Muscle of back (tissue), 11 donors: ENCODE results near the gene HEMGN. TPM values are rescaled to one million over a fixed set of nuclear protein-coding genes. Genes with fewer than 3 reads are reported as not detected.

ENCODE experiments used
- DNase-seq, 3 donors: peaks; one replicate each; pipeline versions ENCODE4 v3.0.0 to v3.0.0-alpha.2; 2013
- polyA plus RNA-seq, 10 donors: library from polyadenylated mRNA; unstranded; fragments of 120-200 nt; gene quantifications; one replicate each; pipeline ENCODE4 v1.2.1, GENCODE V29; 2013; ENCODE audit not compliant: insufficient read length in 10 of 10

HEMGN gene
- polyA plus RNA-seq, 10 donors = 3.8 to 18.6 (median 5.8) TPM

DNA sequence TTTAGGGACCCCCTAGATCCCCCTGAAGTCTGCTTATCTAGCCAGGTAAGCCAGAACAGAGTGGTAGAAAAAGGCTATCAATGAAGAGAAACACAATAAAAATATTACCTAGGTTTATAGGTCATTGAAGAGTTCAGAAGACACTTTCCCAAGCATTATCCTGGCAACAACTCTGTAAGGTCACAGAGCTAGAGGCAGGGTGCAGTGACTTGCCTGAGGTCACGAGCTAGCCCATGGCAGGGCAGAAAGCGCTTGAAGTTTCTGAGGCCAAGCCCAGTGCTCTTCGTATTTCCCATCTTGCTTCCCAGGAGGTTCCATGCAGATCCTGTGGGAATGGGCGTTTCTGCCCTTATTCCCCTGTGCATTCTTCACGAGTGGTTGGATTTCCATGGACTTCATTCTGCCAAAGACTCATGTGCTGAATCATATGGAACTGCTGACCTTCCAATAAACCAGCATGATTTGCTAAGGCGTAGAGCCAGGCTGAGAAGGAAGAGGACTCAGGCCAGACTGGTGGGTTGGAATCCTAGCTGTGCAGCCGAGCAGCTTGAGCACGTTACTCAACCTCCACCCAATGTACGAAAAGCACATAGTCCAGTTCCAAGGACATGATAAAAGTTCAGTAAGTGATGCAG lies 37.8 kb downstream of the HEMGN start:
- DNase-seq = no peak

DNA sequence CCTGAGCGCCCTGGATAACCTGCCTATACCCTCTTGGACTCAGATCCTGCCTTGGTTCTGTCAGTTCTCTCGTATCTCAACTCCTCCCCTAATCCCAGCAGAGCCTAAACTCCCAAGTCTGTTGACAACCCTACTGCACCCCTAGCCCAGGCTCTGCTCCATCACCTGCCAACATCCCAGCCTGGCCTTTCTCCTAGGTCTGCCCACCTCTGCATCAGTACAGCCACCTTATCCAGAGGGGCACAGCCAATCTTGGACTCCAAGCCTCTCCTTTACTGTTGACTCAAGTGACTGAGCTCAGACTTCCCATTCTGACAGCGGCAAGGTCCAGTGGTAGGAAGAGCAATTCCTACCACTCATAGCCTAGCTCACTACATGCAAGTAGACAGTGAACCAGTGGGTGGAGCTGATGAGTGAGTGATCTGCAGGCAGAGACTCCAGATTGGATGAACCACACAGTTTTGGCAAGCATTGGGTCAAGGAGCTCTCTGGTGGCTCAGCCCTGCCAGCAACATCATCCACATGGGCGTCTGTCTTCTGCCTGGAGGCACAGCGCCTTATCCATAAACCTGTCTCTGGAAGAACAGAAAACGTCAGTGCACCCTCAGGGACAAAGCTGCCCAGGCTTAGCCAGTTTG lies 42.2 kb downstream of the HEMGN start:
- DNase-seq = no peak

GRCh38 chr9:97895211-97895610 lies 42.8 kb downstream of the HEMGN start:
- DNase-seq = no peak

DNA sequence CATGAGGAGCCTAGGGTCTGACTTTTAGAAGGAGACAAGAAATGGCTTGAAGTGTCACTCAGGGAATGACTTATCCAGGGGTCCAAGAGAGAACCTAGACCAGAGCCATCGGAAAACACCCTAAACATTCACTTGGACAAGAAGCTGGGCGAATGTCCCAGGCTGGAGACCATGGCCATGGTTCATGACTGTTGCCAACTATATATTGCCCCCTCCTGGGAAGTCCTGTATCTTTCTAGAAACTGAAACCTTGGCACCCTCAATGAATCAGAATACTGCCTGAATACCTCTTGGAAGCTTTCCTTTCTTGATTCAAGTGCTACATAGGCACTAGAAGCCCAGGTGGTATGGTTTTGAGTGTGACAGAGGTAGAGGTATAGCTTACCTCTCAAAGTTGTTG lies 45.6 kb downstream of the HEMGN start:
- no peak for DNase-seq

GRCh38 chr9:97891736-97892135 lies 46.2 kb downstream of the HEMGN start:
- DNase-seq = no peak

- DNase-seq = no peak
Measured at GRCh38 chr9:97889941-97890887, 47.8 kb downstream of the HEMGN start.

DNA sequence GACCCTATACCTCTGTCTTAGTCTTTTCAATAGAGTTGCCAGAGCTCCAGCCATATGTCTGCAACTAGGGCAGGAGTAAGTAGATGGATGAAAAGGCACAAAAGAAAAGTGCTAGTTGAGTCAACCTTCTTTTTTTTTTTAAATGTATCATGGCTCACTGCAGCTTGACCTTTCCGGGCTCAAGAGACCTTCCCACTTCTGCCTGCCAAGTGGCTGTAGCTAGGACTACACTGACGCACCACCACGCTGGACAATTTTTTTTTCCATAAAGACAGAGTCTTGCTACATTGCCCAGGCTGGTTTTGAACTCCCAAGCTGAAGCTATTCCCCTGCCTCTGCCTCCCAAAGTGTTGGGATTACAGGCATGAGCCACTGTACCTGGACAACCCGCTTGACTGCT lies 57.6 kb downstream of the HEMGN start:
- DNase-seq = no peak

Other genes starting within 250 kb of the HEMGN start
- 10 to 100 TPM; 16.5 to 26.7 (median 20.1) TPM for gene XPA, start 240.8 kb downstream of the HEMGN start, polyA plus RNA-seq
- under 1 TPM in 1 of 10 donors, not detected in 9; 0.07 TPM for gene FOXE1, start 84.9 kb downstream of the HEMGN start, polyA plus RNA-seq
- gene TRMO, start 15.7 kb downstream of the HEMGN start, polyA plus RNA-seq = 10 to 100 TPM in 4 of 10 donors, 1 to 10 TPM in 6; 8.0 to 11.6 (median 9.7) TPM
- gene ANP32B, start 45.2 kb upstream of the HEMGN start, polyA plus RNA-seq = 100 to 1,000 TPM; 128 to 188 (median 151) TPM
- 10 to 100 TPM; 30.3 to 39.3 (median 33.7) TPM for gene NANS, start 118.6 kb upstream of the HEMGN start, polyA plus RNA-seq
- 1 to 10 TPM in 7 of 10 donors, under 1 TPM in 3; 0.71 to 3.2 (median 1.5) TPM for gene TRIM14, start 181.1 kb upstream of the HEMGN start, polyA plus RNA-seq